OCI-LY1 (cell line): ENCODE data around the gene PDZD7.

Source experiments
- H2AFZ ChIP-seq: fragments of 200-600 bp; sonication (generic), shearing (Covaris generic); 2 replicates; pipeline ENCODE4 v1.6.0; 2014; ENCODE audit warnings: antibody characterized with exemption, mild to moderate bottlenecking, low read length
- H3F3A ChIP-seq: fragments of 200-600 bp; sonication (generic), shearing (Covaris generic); 2 replicates; pipeline ENCODE4 v1.6.0; 2014; ENCODE audit warnings: mild to moderate bottlenecking, antibody characterized with exemption, low read length, moderate library complexity; ENCODE audit not compliant: insufficient read depth
- H3K27ac ChIP-seq: fragments of 200-600 bp; sonication (generic); 2 replicates; pipeline ENCODE4 v1.5.1; 2014; ENCODE audit warnings: low read length, mixed run types, mild to moderate bottlenecking, low read depth; ENCODE audit not compliant: poor library complexity, severe bottlenecking
- H3K27me3 ChIP-seq: fragments of 200-600 bp; sonication (generic); 2 replicates; pipeline ENCODE4 v1.6.0; 2014; ENCODE audit warnings: antibody characterized with exemption, mild to moderate bottlenecking, low read length, moderate library complexity; ENCODE audit not compliant: insufficient read depth
- H3K36me3 ChIP-seq: fragments of 200-600 bp; sonication (generic); 2 replicates; pipeline ENCODE4 v1.6.1; 2014; ENCODE audit warnings: mild to moderate bottlenecking, antibody characterized with exemption, low read length, moderate library complexity, mixed read lengths; ENCODE audit not compliant: insufficient read depth
- H3K4me1 ChIP-seq: fragments of 200-600 bp; sonication (generic); 2 replicates; pipeline ENCODE4 v1.5.1; 2014; ENCODE audit warnings: mild to moderate bottlenecking, low read length, moderate library complexity; ENCODE audit not compliant: insufficient read depth, severe bottlenecking
- H3K4me2 ChIP-seq: fragments of 200-600 bp; sonication (generic), shearing (Covaris generic); 2 replicates; pipeline ENCODE4 v1.6.1; 2014; ENCODE audit warnings: low read length
- H3K4me3 ChIP-seq: fragments of 200-600 bp; sonication (generic); 2 replicates; pipeline ENCODE4 v1.5.1; 2014; ENCODE audit warnings: low read length, low read depth, mild to moderate bottlenecking, mixed read lengths; ENCODE audit not compliant: poor library complexity, severe bottlenecking
- H3K79me2 ChIP-seq: fragments of 200-600 bp; shearing (Covaris generic); 2 replicates; pipeline ENCODE4 v1.6.1; 2016; ENCODE audit warnings: mixed run types, low read length, mixed read lengths; ENCODE audit not compliant: insufficient read depth
- H3K9ac ChIP-seq: fragments of 200-600 bp; sonication (generic), shearing (Covaris generic); 2 replicates; pipeline ENCODE4 v1.6.1; 2014; ENCODE audit warnings: mild to moderate bottlenecking, low read length, mixed read lengths
- H3K9me2 ChIP-seq: fragments of 200-600 bp; sonication (generic), shearing (Covaris generic); 2 replicates; pipeline ENCODE4 v1.6.1; 2014; ENCODE audit warnings: low read depth, mild to moderate bottlenecking, low read length, mixed read lengths
- H3K9me3 ChIP-seq: fragments of 200-600 bp; shearing (Covaris generic); 2 replicates; pipeline ENCODE4 v1.6.1; 2014; ENCODE audit warnings: low read length, mixed read lengths
- H4K20me1 ChIP-seq: fragments of 200-600 bp; sonication (generic), shearing (Covaris generic); 2 replicates; pipeline ENCODE4 v1.6.0; 2016; ENCODE audit warnings: mild to moderate bottlenecking, low read length; ENCODE audit not compliant: insufficient read depth
- EZH2 ChIP-seq: fragments of 200-600 bp; sonication (generic), shearing (Covaris generic); IDR thresholded peaks from 2 replicates; pipeline ENCODE4 v1.8.0; 2017; ENCODE audit warnings: borderline replicate concordance, mixed run types, mild to moderate bottlenecking, antibody characterized with exemption, low read length, moderate library complexity, mixed read lengths
- TF ChIP-seq, protein P1 (sequence below): fragments of 200-600 bp; sonication (generic), shearing (Covaris generic); IDR thresholded peaks from 2 replicates; pipeline ENCODE4 v1.5.1; 2017; ENCODE audit warnings: mild to moderate bottlenecking, antibody characterized with exemption, low read length, moderate library complexity, mixed read lengths

The PDZD7 gene

DNA sequence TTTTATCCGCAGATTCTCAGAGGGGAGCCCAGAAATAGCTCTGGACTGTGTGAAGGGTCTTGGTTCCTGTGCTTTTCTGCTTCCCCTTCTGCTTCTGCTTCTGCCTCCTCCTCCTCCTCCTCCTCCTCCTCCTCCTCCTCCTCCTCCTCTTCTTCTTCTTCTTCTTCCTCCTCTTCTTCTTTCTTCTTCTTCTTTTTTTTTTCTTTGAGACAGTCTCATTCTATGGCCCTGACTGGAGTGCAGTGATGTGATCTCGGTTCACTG lies 11.6 kb downstream of the PDZD7 start:
- Histone ChIP-seq H3K4me2 (no peak overlapping the region), H4K20me1 (no peaks in the 10 kb centered on the region), H2AFZ (no peak overlapping the region)

DNA sequence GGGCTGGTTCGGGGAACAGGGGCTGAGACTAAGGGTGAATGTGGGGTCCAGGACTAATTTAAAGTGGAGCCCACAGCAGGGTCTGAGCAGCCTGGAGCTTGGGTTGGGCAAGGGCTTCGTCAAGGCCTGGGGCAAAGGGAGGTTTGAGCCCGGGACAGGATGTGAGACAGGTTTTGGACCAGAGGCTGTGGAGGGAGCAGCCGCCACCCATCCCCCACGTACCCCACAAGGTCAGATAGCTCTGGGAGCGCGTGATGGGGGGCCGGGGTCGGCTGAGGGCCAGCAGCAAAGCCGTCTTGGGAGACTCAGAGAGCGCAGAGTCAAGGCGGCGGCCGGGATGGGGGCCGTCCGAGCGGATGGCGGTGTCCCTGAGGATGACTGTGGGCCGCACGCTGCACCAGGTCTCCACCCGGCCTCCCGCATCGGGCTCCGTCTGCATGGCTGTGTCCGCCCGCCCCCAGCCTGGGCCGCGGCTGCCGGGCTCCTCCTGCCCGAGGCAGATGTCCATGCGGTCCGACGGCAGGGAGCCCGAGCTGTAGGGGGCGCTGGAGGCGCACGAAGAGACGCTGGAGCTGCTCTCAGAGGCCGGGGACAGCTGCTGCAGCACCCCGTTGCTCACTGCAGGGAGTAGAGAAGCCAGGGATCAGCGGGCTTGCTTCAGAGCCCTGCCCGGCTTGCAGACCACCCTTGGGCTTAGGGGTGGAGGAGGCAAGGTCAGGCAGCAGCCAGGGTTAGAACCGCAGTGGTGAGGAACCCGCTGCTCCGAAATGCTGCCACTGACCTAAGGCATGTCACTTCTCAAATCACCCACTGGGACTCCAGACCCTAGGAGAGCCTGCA lies 12.1 kb downstream of the PDZD7 start:
- Histone ChIP-seq H3K79me2 (no peaks in the 10 kb centered on the region), H3K9me2 (no peaks in the 10 kb centered on the region), H3K36me3 (no peaks in the 10 kb centered on the region), H3K9me3 (no peaks in the 10 kb centered on the region), H4K20me1 (no peaks in the 10 kb centered on the region), H3K9ac (no peak overlapping the region), H3K27me3 (no peaks in the 10 kb centered on the region), H3K4me2 (no peak overlapping the region), H3K4me3 (no peak overlapping the region), H3F3A (no peaks in the 10 kb centered on the region), H3K4me1 (no peaks in the 10 kb centered on the region), H2AFZ (no peak overlapping the region), H3K27ac (no peak overlapping the region)
- TF ChIP-seq, protein P1, sequence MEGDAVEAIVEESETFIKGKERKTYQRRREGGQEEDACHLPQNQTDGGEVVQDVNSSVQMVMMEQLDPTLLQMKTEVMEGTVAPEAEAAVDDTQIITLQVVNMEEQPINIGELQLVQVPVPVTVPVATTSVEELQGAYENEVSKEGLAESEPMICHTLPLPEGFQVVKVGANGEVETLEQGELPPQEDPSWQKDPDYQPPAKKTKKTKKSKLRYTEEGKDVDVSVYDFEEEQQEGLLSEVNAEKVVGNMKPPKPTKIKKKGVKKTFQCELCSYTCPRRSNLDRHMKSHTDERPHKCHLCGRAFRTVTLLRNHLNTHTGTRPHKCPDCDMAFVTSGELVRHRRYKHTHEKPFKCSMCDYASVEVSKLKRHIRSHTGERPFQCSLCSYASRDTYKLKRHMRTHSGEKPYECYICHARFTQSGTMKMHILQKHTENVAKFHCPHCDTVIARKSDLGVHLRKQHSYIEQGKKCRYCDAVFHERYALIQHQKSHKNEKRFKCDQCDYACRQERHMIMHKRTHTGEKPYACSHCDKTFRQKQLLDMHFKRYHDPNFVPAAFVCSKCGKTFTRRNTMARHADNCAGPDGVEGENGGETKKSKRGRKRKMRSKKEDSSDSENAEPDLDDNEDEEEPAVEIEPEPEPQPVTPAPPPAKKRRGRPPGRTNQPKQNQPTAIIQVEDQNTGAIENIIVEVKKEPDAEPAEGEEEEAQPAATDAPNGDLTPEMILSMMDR = peak; percentile 46
- no peak for TF ChIP-seq EZH2

More for the DNA sequence above, 11.6 kb downstream of the PDZD7 start:
- Histone ChIP-seq H3K27me3 (no peaks in the 10 kb centered on the region), H3K4me3 (no peak overlapping the region), H3K4me1 (no peaks in the 10 kb centered on the region), H3K9me3 (no peaks in the 10 kb centered on the region), H3K79me2 (no peaks in the 10 kb centered on the region), H3K36me3 (no peaks in the 10 kb centered on the region), H3F3A (no peaks in the 10 kb centered on the region), H3K27ac (no peak overlapping the region), H3K9ac (no peak overlapping the region), H3K9me2 (no peaks in the 10 kb centered on the region)
- TF ChIP-seq EZH2 = no peak
- TF ChIP-seq, protein P1 = no peak

DNA sequence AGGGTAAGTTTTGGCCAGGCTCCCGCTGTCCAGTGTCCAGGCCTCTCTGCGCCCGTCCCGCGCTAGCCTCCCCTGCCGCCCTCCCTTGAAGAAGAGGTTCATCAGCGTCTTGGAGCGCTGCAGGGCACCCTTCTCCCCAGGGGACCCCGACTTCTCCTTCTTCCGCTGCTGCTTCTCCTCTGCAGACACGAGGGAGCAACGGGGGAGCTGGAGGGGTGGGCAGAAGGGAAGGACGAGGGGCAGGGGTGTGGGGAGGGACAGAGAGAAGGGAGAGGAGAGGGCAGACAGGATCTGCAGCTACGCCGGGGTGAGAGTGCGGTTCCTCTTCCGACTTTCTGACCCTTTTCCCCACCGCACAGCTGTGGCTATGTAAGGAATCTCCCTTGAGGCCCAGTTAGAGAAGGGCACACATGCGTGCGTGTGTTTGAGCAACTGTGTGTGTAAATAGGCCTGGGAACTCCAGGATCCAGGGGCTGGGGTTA lies 12.8 kb downstream of the PDZD7 start:
- Histone ChIP-seq H3K27ac (no peak overlapping the region), H3K4me3 (no peak overlapping the region), H3K4me1 (no peaks in the 10 kb centered on the region), H3F3A (no peaks in the 10 kb centered on the region), H2AFZ (no peak overlapping the region), H4K20me1 (no peaks in the 10 kb centered on the region), H3K4me2 (no peak overlapping the region), H3K9ac (no peak overlapping the region), H3K79me2 (no peaks in the 10 kb centered on the region), H3K9me2 (no peaks in the 10 kb centered on the region), H3K36me3 (no peaks in the 10 kb centered on the region), H3K9me3 (no peaks in the 10 kb centered on the region), H3K27me3 (no peaks in the 10 kb centered on the region)
- TF ChIP-seq, protein P1 = no peak
- no peak for TF ChIP-seq EZH2
